ENCODE data around the gene DHX38.
"Not testable (repeated sequence)": the region's sequence is repeated elsewhere in the genome, so short reads cannot be mapped to it uniquely, and the experiment has no call there.

DHX38 gene

GRCh38 chr16:72093448-72094265 lies at the start of gene DHX38, which contains the start of gene TXNL4B:
Gene DHX38 (plus strand): TSS chr16:72093847. CDS start chr16:72096158, 2,311 bp downstream.
Gene TXNL4B (minus strand): TSS chr16:72093620. CDS start chr16:72090749, 2,871 bp downstream.
- DNase-seq (ENCODE audit: low spot score), result peak; percentile 98

GRCh38 chr16:72044296-72044695 lies 49.4 kb upstream of the DHX38 start:
- no peak for DNase-seq (ENCODE audit: low spot score)

- no peak for DNase-seq (ENCODE audit: low spot score)
Measured at GRCh38 chr16:72044825-72045359, 48.8 kb upstream of the DHX38 start.

GRCh38 chr16:72049110-72049509 lies 44.5 kb upstream of the DHX38 start:
- no peak for DNase-seq (ENCODE audit: low spot score)

- DNase-seq (ENCODE audit: low spot score), result no peak
Measured at GRCh38 chr16:72050769-72051464, 42.7 kb upstream of the DHX38 start.

DNA sequence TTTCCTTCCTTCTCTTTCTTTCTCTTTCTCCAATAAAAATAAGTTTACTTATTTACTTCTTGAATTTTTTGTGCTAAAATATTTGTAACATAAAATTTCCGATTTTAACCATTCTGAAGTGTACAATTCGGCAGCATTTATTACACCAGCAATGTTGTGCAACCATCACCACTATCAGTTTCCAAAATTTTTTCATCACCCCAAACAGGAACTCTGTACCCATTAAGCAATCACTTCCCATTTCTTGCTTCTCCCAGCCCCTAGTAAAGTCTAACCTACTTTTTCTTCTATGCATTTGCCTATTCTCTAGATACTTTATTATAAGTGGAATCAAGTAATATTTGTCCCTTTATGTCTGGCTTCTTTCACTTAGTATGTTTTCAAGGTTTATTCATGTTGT lies 41.8 kb upstream of the DHX38 start:
- DNase-seq (ENCODE audit: low spot score), result no peak

- DNase-seq (ENCODE audit: low spot score), result not testable (repeated sequence)
Measured at GRCh38 chr16:72054254-72054847, 39.3 kb upstream of the DHX38 start, which contains the start of gene HP. Gene HP (plus strand): TSS chr16:72054505. CDS start chr16:72054653, 148 bp downstream.

GRCh38 chr16:72055911-72056310 lies 37.7 kb upstream of the DHX38 start:
- DNase-seq (ENCODE audit: low spot score), result no peak

DNA sequence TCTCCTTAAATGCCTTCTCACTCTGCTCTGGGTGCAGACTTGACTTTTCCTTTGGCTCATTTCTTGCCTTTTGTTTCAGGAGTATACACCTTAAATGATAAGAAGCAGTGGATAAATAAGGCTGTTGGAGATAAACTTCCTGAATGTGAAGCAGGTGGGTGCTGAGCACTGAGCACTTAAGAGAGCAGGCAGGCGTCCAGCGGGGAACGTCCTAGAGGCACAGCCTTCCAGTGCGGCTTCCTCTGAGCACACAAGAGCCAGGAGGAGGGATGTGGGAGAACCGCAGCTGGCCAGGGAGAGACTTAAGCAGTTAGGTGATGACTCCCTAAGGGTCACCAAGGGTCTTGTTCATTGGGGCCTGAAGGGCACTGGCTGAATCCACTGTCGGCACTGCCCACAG lies 36.3 kb upstream of the DHX38 start:
- DNase-seq (ENCODE audit: low spot score), result not testable (repeated sequence)

DNA sequence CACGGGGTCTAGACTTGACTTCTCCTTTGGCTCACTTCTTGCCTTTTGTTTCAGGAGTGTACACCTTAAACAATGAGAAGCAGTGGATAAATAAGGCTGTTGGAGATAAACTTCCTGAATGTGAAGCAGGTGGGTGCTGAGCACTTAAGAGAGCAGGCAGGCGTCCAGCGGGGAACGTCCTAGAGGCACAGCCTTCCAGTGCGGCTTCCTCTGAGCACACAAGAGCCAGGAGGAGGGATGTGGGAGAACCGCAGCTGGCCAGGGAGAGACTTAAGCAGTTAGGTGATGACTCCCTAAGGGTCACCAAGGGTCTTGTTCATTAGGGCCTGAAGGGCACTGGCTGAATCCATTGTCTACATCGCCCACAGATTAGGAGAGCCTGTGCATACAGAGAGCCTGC lies 34.6 kb upstream of the DHX38 start:
- DNase-seq (ENCODE audit: low spot score), result not testable (repeated sequence)

DNA sequence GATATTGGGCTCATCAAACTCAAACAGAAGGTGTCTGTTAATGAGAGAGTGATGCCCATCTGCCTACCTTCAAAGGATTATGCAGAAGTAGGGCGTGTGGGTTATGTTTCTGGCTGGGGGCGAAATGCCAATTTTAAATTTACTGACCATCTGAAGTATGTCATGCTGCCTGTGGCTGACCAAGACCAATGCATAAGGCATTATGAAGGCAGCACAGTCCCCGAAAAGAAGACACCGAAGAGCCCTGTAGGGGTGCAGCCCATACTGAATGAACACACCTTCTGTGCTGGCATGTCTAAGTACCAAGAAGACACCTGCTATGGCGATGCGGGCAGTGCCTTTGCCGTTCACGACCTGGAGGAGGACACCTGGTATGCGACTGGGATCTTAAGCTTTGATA lies 33.2 kb upstream of the DHX38 start:
- DNase-seq (ENCODE audit: low spot score), result no peak

- DNase-seq (ENCODE audit: low spot score), result no peak
Measured at GRCh38 chr16:72061564-72061963, 32.1 kb upstream of the DHX38 start.

- no peak for DNase-seq (ENCODE audit: low spot score)
Measured at GRCh38 chr16:72064361-72064894, 29.2 kb upstream of the DHX38 start.

- DNase-seq (ENCODE audit: low spot score), result peak; percentile 21
Measured at GRCh38 chr16:72066747-72067146, 26.9 kb upstream of the DHX38 start.

DNA sequence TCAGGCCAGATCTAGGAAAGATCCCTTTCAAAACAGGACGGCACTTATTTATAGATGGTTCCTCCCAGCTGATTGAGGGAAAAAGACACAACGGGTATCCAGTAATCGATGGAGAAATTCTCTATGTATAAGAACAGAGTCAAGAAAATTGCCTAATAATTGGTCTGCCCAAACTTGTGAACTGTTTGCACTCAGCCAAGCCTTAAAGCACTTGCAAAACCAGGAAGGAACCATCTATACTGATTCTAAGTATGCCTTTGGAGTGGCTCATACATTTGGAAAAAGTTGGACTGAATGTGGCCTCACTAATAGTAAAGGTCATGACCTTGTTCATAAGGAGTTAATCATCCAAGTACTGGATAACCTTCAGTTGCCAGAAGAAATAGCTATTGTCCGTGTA lies 24.7 kb upstream of the DHX38 start:
- no peak for DNase-seq (ENCODE audit: low spot score)

GRCh38 chr16:72072514-72073342 lies 20.9 kb upstream of the DHX38 start:
- DNase-seq (ENCODE audit: low spot score), result no peak

GRCh38 chr16:72073560-72074230 lies 20.0 kb upstream of the DHX38 start:
- no peak for DNase-seq (ENCODE audit: low spot score)

DNA sequence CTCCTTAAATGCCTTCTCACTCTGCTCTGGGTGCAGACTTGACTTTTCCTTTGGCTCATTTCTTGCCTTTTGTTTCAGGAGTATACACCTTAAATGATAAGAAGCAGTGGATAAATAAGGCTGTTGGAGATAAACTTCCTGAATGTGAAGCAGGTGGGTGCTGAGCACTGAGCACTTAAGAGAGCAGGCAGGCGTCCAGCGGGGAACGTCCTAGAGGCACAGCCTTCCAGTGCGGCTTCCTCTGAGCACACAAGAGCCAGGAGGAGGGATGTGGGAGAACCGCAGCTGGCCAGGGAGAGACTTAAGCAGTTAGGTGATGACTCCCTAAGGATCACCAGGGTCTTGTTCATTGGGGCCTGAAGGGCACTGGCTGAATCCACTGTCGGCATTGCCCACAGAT lies 18.6 kb upstream of the DHX38 start:
- DNase-seq (ENCODE audit: low spot score), result not testable (repeated sequence)

DNA sequence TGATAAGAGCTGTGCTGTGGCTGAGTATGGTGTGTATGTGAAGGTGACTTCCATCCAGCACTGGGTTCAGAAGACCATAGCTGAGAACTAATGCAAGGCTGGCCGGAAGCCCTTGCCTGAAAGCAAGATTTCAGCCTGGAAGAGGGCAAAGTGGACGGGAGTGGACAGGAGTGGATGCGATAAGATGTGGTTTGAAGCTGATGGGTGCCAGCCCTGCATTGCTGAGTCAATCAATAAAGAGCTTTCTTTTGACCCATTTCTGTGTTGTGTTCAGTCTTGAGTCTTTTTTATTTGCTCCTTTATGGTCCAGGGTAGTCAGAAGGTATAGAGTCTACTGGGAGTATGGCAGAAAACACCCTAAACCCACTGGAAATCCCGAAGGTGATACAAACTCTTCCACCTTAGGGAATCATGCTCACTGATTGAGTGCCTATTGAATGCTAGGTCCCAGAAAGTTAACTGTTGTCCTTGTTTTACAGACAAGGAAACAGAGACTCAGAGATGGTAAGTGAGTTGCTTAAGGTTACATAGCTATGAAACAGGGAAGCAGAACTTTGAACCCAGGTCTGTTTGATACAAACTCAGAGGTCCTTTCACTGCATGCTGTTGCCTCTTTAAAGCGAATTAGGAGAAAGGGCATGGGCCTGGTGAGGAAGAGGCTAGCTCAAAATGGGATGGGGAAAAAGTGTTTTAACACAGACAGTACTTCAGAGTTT lies 16.5 kb upstream of the DHX38 start:
- DNase-seq (ENCODE audit: low spot score), result not testable (repeated sequence)

DNA sequence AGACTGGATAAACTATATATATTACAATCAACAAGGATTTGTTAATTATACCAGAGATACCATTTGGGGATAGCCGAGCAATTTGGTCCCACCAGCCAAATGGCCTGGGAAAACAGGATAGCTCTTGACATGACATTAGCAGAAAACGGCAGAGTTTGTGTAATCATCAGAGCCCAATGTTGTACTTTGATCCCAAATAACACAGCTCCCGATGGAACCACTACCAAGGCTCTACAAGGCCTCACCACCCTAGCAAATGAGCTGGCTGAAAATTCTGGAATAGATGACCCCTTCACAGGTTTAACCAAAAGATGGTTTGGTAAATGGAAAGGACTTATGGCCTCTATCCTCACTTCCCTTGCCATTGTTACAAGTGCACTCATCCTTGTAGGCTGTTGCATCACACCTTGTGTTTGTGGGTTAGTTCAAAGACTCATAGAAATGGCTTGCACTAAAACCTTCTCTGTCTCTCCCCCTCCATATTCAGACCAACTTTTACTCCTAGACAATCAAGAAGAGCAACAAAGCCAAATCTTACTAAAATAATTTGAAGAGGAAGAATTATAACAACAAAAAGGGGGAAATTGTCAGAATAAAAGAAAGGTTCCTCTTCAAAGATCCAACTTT lies 9.8 kb upstream of the DHX38 start:
- DNase-seq (ENCODE audit: low spot score), result no peak

Data from activated CD4-positive, alpha-beta T cell treated with anti-CD3 and anti-CD28 coated beads, Interleukin-2, Interleukin-4, amounts not matched to agents 100 ng/mL and 50 ng/mL, durations not matched to agents 16 hours and 8 hours (primary cell).